HepG2 (cell line): Measurements from ENCODE around the gene ARMH3. TPM values are rescaled to one million over a fixed set of nuclear protein-coding genes. Genes with fewer than 3 reads are reported as not detected.
A peak's percentile ranks its signal among the peaks of the same experiment; 100 is the strongest.

Experiments
- ARHGAP35 ChIP-seq: sonication (generic); formaldehyde crosslinking; IDR thresholded peaks from 2 replicates; pipeline ENCODE4 v1.9.0; 2022; ENCODE audit warnings: mild to moderate bottlenecking, inconsistent platforms, moderate library complexity, missing genetic modification reagents, borderline replicate concordance
- ARNT ChIP-seq: fragments of 450-650 bp; IDR thresholded peaks from 2 replicates; pipeline ENCODE4 v1.6.1; 2017
- ARNTL ChIP-seq: sonication (generic); formaldehyde crosslinking; IDR thresholded peaks from 2 replicates; pipeline ENCODE4 v1.4.0; 2020; ENCODE audit warnings: mild to moderate bottlenecking, missing genetic modification reagents
- ATF7-NPFF ChIP-seq: sonication (generic); formaldehyde crosslinking; IDR thresholded peaks from 2 replicates; pipeline ENCODE4 v1.8.1; 2023; ENCODE audit warnings: mild to moderate bottlenecking, low read depth, missing genetic modification reagents, moderate library complexity
- BCL3 ChIP-seq: sonication (generic); formaldehyde crosslinking; IDR thresholded peaks from 2 replicates; pipeline ENCODE4 v1.5.1; 2020; ENCODE audit warnings: mild to moderate bottlenecking, missing genetic modification reagents, moderate library complexity
- CEBPZ ChIP-seq: IDR thresholded peaks from 2 replicates; pipeline ENCODE4 v1.6.1; 2012; ENCODE audit warnings: low read length, improper control_type of control experiment
- CENPX ChIP-seq: sonication (generic); formaldehyde crosslinking; IDR thresholded peaks from 2 replicates; pipeline ENCODE4 v1.9.0; 2021; ENCODE audit warnings: mild to moderate bottlenecking, missing genetic modification reagents, moderate library complexity
- DPF2 ChIP-seq: sonication (generic); formaldehyde crosslinking; IDR thresholded peaks from 2 replicates; pipeline ENCODE4 v1.4.0; 2020; ENCODE audit warnings: mild to moderate bottlenecking, low read depth, missing genetic modification reagents, borderline replicate concordance
- ELF3 ChIP-seq: IDR thresholded peaks from 2 replicates; pipeline ENCODE4 v1.6.1; 2016; ENCODE audit warnings: missing genetic modification reagents, missing compliant biosample characterization
- FOSL2 ChIP-seq: sonication (generic); formaldehyde crosslinking; IDR thresholded peaks from 2 replicates; pipeline ENCODE4 v1.4.0; 2020; ENCODE audit warnings: missing genetic modification reagents
- GATAD2A ChIP-seq: IDR thresholded peaks from 2 replicates; pipeline ENCODE4 v1.6.1; 2016
- HOXA3 ChIP-seq: sonication (generic); formaldehyde crosslinking; IDR thresholded peaks from 2 replicates; pipeline ENCODE4 v1.5.0; 2020; ENCODE audit warnings: missing genetic modification reagents
- IKZF1 ChIP-seq: fragments of 450-650 bp; IDR thresholded peaks from 2 replicates; pipeline ENCODE4 v1.7.1; 2016
- MED13 ChIP-seq: sonication (generic); formaldehyde crosslinking; IDR thresholded peaks from 2 replicates; pipeline ENCODE4 v1.5.0; 2020; ENCODE audit warnings: missing genetic modification reagents
- MIER2 ChIP-seq: IDR thresholded peaks from 2 replicates; pipeline ENCODE4 v1.6.1; 2016; ENCODE audit warnings: missing biosample characterization, missing genetic modification reagents
- MIER3 ChIP-seq: IDR thresholded peaks from 2 replicates; pipeline ENCODE4 v1.6.1; 2016; ENCODE audit warnings: missing compliant biosample characterization, borderline replicate concordance
- MZF1 ChIP-seq: sonication (generic); formaldehyde crosslinking; IDR thresholded peaks from 2 replicates; pipeline ENCODE4 v1.8.1; 2023; ENCODE audit warnings: mild to moderate bottlenecking, missing genetic modification reagents, borderline replicate concordance
- NFIC ChIP-seq: IDR thresholded peaks from 2 replicates; pipeline ENCODE4 v1.6.1; 2012; ENCODE audit warnings: mild to moderate bottlenecking, low read length, inconsistent platforms
- PHB2 ChIP-seq: fragments of 450-650 bp; IDR thresholded peaks from 2 replicates; pipeline ENCODE4 v1.6.1; 2018; ENCODE audit not compliant: partially characterized antibody
- REPIN1 ChIP-seq: sonication (generic); formaldehyde crosslinking; IDR thresholded peaks from 2 replicates; pipeline ENCODE4 v1.8.0; 2022; ENCODE audit warnings: missing genetic modification reagents, low read depth, mild to moderate bottlenecking, borderline replicate concordance
- SRY ChIP-seq: sonication (generic); formaldehyde crosslinking; IDR thresholded peaks from 2 replicates; pipeline ENCODE4 v1.8.0; 2022; ENCODE audit warnings: mild to moderate bottlenecking, missing genetic modification reagents
- THAP11 ChIP-seq: IDR thresholded peaks from 2 replicates; pipeline ENCODE4 v1.6.1; 2016; ENCODE audit warnings: missing biosample characterization, missing genetic modification reagents
- TOPORS ChIP-seq: sonication (generic); formaldehyde crosslinking; IDR thresholded peaks from 2 replicates; pipeline ENCODE4 v1.8.0; 2023; ENCODE audit warnings: mild to moderate bottlenecking, missing genetic modification reagents
- ZNF205 ChIP-seq: IDR thresholded peaks from 2 replicates; pipeline ENCODE4 v1.6.1; 2018; ENCODE audit warnings: missing biosample characterization, missing genetic modification reagents
- ZNF3 ChIP-seq: IDR thresholded peaks from 2 replicates; pipeline ENCODE4 v1.7.0; 2017; ENCODE audit warnings: inconsistent platforms
- ZNF552 ChIP-seq: sonication (generic); formaldehyde crosslinking; IDR thresholded peaks from 2 replicates; pipeline ENCODE4 v1.9.0; 2022; ENCODE audit warnings: missing genetic modification reagents, mild to moderate bottlenecking, borderline replicate concordance
- ZNF563 ChIP-seq: sonication (generic); formaldehyde crosslinking; IDR thresholded peaks from 2 replicates; pipeline ENCODE4 v1.8.0; 2022; ENCODE audit warnings: mild to moderate bottlenecking, moderate library complexity, missing genetic modification reagents
- ZNF597 ChIP-seq: sonication (generic); formaldehyde crosslinking; IDR thresholded peaks from 2 replicates; pipeline ENCODE4 v1.5.0; 2020; ENCODE audit warnings: missing genetic modification reagents
- polyA plus RNA-seq, 8 experiments: library from polyadenylated mRNA; depleted of rRNA in 3 of 8; stranded (reverse) in 7 of 8; unstranded in 1 of 8; fragments of >200 nt; fragmentation: Illumina TruSeq in 4 of 8; extraction: Trizol in 4 of 8; gene quantifications; 2 replicates each; pipeline versions ENCODE4 v1.2.1 to v1.2.3, GENCODE V29; 2011 to 2016; ENCODE audit warnings: low read depth in 4 of 8, missing spikeins in 1 of 8, mixed read lengths in 1 of 8; ENCODE audit not compliant: insufficient read depth in 1 of 8
- total RNA-seq, 5 experiments: library from RNA; depleted of rRNA; stranded (reverse); fragments of >200 nt; fragmentation: Illumina TruSeq; extraction: Trizol; gene quantifications; 2 replicates each; pipeline ENCODE4 v1.2.3, GENCODE V29; 2016; ENCODE audit warnings: low read depth in 1 of 5

The ARMH3 gene
- total and polyA plus RNA-seq, 2 of the 13 experiments (the other 11 are each of a cell fraction or from before 2014, with no cell fraction given): 8.4 to 16.9 TPM

- no peak for TF ChIP-seq IKZF1
- TF ChIP-seq ZNF552: no peak
- TF ChIP-seq ZNF597 (CRISPR knock-in tag): no peak
- no peak for TF ChIP-seq SRY (CRISPR knock-in tag)
- peak; percentile 60; the same call in 1 of the 2 replicates for TF ChIP-seq REPIN1 (CRISPR knock-in tag)
- no peak for TF ChIP-seq CEBPZ
- 0 out of 2 replicates have a peak, but pooled peaks have one; percentile 48 for TF ChIP-seq MZF1
- no peak for TF ChIP-seq DPF2 (CRISPR knock-in tag)
- TF ChIP-seq ZNF3 (CRISPR knock-in tag): no peak
- peak; percentile 32; the same call in 1 of the 2 replicates for TF ChIP-seq MIER3 (CRISPR knock-in tag)
- TF ChIP-seq ATF7-NPFF (CRISPR knock-in tag): no peak; the same call in 1 of the 2 replicates
- TF ChIP-seq NFIC: 0 out of 2 replicates have a peak, but pooled peaks have one; percentile 57
- TF ChIP-seq BCL3 (CRISPR knock-in tag): 0 out of 2 replicates have a peak, but pooled peaks have one; percentile 62
- TF ChIP-seq MIER2 (CRISPR knock-in tag): no peak; the same call in 1 of the 2 replicates
- no peak for TF ChIP-seq HOXA3 (CRISPR knock-in tag)
- 0 out of 2 replicates have a peak, but pooled peaks have one; percentile 31 for TF ChIP-seq ZNF205 (CRISPR knock-in tag)
- no peak for TF ChIP-seq ARNT
- no peak for TF ChIP-seq PHB2
- TF ChIP-seq THAP11 (CRISPR knock-in tag): peak; percentile 85
- peak; percentile 48; the same call in 1 of the 2 replicates for TF ChIP-seq ELF3
- TF ChIP-seq MED13 (CRISPR knock-in tag): no peak
- TF ChIP-seq GATAD2A: no peak; the same call in none of the 2 replicates
- TF ChIP-seq CENPX (CRISPR knock-in tag): no peak
- TF ChIP-seq TOPORS (CRISPR knock-in tag): peak; percentile 42; the same call in 1 of the 2 replicates
- no peak for TF ChIP-seq ARNTL (CRISPR knock-in tag)
- TF ChIP-seq ZNF563 (CRISPR knock-in tag): peak; percentile 67
- no peak; the same call in 1 of the 2 replicates for TF ChIP-seq FOSL2 (CRISPR knock-in tag)
- TF ChIP-seq ARHGAP35 (CRISPR knock-in tag): no peak
Measured at GRCh38 chr10:101818119-101818871, 237.7 kb downstream of the ARMH3 start, which contains the start of gene OGA (continued).
